A204.1 (cell line): Measurements from ENCODE around the gene VPS50.
"Not testable (repeated sequence)": the region's sequence is repeated elsewhere in the genome, so short reads cannot be mapped to it uniquely, and the experiment has no call there.

Experiments
- FAIRE-seq: peaks from 2 replicates; lab custom pipeline; 2012; peaks lifted over from hg19 to GRCh38; lab: Jason Lieb, UNC

VPS50 gene

DNA sequence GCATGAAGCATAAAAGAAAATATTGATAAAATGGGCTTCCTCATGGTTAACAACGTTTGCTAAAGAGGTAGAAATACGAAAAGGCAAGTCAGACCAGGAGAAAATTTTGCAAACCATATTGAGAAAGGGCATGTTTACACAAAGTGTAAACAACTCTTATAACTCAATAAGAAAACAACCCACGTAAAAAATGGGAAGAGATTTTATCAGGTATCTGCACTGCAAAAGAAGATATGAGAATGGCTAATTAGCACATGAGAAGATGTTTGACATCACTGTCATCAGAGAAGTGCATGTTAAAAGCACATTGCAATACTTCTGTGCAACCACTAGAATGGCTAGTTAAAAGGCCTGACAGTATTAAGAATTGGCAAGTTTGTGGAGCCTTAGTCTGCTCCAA lies 99.5 kb downstream of the VPS50 start:
- FAIRE-seq: no peak

DNA sequence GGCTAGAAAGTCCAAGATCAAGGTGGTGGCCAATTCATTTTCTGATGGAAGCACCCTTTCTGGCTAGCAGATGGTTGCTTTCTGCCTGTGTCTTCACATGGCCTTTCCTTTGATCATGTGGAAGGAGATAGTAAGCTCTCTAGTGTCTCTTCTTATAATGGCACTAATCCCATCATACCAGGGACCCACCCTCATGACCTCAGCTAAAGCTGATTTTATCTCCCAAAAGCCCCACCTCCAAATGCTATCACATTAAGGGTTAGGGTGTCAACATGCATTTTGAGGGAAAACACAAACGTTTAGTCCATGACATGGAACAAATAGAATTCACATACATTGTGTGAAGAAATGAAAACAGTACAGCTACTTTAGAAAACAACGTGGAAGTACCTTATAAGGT lies 100.0 kb downstream of the VPS50 start:
- no peak for FAIRE-seq

DNA sequence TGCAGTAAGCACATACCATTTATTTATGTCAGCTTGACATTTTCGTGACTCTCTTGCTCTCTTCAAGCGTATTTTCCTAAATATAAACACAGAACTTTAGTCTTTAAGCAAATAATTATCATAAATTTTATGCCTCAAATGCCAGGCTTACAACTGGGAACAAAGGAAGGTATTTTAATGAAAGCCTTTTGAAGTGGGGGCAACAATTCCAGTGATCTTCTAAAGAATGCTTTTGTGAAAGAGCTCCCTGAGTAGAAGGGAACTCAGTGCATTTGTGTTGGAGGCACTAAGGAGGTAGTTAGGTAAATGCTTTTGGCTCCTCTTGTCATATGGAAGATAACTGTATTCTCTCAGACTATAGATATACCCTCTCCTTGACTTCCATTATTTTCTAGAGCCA lies 104.9 kb downstream of the VPS50 start:
- no peak for FAIRE-seq

DNA sequence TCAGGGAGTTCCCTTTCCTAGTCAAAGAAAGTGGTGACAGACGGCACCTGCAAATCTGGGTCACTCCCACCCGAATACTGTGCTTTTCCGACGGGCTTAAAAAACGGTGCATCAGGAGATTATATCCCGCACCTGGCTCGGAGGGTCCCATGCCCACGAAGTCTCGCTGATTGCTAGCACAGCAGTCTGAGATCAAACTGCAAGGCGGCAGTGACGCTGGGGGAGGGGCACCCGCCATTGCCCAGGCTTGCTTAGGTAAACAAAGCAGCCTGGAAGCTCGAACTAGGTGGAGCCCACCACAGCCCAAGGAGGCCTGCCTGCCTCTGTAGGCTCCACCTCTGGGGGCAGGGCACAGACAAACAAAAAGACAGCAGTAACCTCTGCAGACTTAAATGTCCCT lies 110.0 kb downstream of the VPS50 start:
- not testable (repeated sequence) for FAIRE-seq

DNA sequence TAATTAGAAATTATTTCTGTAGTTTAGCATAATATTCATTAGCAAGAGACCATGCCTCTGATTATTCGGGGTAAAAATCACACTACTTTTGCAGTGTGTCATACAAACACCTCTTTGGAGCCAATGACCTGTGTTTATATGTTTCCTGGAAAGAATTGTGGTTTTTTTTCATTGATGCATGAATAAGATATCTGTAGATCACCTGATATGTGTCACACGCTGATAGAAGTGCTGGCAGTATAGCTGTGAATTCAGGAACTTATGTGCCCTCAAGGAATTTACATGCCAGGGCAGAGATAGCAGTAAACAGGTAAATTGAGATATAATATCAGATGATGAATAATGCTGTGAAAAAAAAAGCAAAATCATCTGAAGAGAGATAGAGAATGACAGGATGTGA lies 118.2 kb downstream of the VPS50 start:
- FAIRE-seq: no peak

DNA sequence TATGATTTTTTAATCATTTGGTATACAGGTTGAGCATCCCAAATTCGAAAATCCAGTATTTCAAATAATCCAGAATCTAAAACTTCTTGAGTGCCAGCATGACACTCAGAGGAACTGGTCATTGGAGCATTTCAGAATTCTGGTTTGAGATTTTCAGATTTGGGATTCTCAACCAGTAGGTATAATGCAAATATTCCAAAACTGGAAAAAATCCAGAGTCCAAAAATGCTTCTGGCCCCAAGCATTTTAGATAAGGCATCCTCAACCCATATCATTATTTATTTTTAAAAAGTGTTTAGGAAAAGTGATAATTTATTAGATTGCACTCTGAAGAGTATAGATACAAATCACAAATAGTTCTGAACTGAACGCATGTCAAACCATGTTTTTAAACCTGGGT lies 120.7 kb downstream of the VPS50 start:
- FAIRE-seq: no peak

DNA sequence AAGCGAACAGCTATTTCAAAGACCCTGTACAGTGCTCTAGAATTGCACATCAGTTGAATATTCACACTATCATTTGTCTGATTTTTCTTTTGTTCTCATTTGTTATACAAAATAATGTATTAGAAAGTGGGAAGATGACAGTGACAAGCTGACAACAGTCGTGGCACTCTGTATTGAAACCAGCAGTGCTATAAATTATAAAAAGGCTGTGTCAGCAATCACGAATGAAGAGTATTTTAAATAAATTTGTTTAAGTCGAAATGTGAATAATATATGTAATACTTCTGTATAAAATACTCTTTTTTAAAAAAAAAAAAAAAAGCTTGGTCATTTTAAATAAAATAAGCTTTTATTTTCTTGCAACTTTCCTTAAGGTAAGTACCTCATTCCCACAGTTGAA lies 122.6 kb downstream of the VPS50 start:
- FAIRE-seq: peak; percentile 85

DNA sequence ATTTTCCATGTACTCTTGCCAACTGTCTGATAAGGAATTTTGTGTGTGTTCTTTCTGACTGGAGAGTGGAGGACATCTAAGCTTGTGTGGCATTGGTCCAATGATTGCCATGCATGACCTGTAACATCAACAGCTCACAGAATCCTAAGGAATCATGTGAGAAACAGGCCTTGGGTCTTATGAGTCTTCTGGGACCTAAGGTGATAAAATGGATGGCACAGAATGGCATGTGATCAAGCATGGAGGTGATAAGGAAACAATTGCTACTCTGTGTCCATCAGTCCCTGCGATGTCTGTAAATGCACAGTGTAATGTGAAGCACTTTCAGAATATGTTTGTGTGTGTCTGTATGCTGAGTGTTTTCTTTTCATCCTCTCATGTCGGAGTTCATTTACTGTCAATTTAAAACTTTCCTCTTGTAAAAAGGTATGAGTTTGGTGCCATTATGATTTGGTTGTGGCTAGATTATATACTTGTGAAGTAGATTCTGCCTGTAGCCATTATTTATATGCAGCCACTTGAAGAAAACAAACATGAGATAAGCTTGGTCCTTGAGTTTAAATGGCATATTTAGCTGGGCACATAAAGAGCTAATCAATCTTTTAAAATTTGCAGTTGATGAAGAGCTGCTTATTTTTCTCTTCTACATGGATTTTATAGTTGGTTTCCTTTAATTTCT lies 127.5 kb downstream of the VPS50 start:
- no peak for FAIRE-seq

DNA sequence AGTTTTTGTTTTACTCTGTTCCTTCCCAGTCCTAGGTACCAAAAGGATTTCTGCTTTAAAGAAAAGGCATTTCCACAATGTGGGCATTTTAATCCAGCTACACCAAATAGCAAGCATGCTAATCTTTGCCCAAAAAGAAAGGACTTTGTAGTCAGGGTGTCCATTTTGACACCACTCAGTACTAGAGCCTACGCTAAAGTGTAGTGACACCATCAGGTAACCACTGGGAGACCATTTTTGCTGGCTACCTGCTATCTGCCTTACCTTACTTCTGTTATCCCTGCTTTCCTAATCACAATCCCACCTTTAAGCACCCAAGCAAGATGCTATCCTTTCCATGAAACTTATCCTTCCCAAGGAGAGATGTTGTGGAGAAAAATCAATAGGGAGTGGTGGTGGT lies 129.7 kb downstream of the VPS50 start:
- FAIRE-seq: no peak

DNA sequence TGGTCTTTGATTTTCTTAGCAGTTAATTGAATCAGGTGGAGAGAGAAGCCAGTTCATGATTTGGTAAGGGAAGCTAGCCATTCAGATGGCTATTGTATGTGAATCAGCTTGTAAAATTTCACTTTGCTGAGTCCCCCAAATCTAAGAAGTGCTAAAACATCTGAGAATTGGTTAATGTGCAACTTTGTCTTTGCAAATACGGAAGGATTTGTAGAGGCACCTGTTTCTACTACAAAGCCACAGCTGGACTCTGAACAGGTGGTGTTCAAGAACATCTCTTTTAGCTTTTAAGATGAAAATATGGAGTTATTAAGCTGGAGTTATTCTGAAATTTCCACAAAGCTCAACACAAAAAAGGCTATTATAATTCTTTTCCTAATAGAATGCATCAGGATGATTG lies 132.6 kb downstream of the VPS50 start:
- no peak for FAIRE-seq

DNA sequence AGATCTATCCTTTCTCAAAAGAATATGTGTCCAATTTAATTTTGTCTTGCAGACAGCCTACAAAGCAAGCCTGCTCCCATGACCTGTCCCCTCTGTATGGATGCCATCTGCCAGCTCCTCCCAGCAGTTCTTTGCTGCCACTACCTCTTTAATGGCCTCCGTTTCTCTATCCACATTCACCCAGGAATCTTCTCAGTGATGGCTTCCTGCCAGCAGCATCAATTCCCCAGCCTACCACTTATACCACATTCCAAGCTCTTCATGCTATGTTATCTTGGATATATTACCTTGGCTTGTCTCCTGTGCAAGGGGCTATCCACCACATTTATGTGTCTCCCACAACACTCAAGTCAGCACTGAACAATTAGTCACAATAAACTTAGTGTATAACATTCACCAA lies 133.2 kb downstream of the VPS50 start:
- no peak for FAIRE-seq

DNA sequence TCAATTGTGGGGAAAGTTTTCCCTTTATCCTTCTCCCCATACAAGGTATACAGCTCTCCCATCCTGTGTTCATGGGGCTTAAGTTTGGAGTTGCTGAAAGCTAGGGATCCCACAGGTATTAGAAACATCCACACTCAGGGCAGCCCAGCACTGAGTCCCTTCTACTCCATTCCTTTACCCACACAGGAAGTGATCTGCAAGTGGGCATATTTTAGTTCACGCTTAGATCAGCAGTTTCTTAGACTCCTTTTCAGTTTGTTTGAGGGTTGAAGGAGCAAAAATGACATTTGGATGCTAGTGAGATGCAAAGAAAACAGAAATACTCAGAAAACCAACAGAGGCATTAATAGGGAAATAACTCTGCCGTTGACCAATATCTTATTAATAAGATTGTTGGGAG lies 134.7 kb downstream of the VPS50 start:
- FAIRE-seq: no peak

DNA sequence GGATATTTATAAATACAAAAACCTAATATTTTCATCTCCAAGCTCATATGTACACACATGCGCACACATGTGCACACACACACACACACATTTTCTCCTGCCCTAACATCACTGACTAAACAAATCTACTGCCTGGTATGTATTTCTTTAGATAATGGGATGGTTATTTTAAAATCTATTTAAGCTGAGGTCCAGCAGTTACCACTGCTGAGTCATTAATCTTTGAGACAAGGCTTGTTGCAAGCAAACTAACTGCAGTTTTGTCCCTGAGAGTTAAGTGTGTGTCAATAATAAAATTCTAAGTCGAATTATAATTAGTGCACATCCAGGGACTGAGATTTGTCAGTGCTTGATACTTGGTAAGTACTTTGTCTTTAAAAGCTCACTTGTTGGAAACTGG lies 135.1 kb downstream of the VPS50 start:
- no peak for FAIRE-seq

DNA sequence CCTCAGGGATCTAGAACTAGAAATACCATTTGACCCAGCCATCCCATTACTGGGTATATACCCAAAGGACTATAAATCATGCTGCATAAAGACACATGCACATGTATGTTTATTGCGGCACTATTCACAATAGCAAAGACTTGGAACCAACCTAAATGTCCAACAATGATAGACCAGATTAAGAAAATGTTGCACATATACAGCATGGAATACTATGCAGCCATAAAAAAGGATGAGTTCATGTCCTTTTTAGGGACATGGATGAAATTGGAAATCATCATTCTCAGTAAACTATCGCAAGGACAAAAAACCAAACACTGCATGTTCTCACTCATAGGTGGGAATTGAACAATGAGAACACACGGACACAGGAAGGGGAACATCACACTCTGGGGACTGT lies 138.8 kb downstream of the VPS50 start:
- FAIRE-seq: not testable (repeated sequence)

DNA sequence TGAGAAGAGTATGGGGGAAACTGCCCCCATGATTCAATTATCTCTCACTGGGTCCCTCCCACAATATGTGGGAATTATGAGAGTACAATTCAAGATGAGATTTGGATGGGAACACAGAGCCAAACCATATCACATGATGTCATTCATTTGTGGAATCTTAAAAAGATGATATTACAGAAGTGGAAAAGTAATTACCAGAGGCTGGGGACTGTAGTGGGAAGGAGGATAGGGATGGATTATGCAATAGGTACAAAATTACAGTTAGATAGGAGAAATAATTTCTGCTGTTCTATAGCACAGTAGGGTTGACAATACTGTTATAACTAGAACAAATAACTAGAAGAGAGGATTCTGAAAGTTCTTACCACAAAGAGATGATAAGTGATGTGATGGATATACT lies 141.4 kb downstream of the VPS50 start:
- no peak for FAIRE-seq

DNA sequence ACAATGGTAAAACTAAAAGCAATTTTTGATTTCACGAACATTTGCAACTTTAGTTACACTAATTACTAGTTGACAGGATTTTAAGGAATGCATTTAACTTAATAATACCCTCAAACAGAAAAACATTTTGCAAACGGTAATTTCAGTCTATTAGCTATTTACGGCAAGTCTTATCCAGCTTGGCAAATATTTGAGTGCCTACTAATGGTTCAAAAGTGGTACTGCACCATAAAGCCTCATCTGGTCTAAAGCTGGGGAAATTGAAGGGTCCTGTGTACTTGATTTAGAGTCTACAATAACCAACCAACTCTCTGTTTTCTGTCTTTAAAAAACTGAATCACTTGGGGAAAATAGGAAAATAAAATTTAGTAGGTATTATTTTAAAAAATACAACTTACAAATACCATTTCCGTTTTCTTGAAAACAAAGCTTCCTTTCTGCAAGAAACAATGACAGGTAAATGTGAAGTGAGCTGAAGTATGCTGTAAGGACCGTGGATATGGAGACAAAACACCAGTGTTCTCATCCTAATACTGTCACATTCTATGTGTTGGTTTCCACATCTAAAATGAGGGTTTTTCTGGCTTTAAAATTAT lies 142.3 kb downstream of the VPS50 start:
- peak; percentile 89 for FAIRE-seq

DNA sequence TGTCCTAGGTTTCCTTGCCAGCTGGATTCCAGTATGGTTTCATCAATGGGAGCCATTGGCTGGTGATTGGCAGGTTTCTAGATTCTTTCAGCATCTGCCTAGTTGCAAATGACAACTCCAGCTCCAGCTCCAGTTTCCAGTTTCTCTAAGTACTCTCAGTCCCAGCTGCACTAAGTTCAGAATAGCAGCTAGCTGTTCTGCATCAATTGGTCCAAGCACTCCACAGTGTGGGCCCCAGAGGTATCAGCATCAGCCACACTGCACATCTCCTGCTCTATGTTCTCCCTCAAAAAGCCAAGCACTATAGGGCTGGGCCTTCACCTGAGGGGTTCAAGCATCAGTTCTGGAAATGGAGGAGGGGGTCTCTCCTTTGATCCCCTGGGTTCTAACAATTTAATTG lies 143.4 kb downstream of the VPS50 start:
- no peak for FAIRE-seq

DNA sequence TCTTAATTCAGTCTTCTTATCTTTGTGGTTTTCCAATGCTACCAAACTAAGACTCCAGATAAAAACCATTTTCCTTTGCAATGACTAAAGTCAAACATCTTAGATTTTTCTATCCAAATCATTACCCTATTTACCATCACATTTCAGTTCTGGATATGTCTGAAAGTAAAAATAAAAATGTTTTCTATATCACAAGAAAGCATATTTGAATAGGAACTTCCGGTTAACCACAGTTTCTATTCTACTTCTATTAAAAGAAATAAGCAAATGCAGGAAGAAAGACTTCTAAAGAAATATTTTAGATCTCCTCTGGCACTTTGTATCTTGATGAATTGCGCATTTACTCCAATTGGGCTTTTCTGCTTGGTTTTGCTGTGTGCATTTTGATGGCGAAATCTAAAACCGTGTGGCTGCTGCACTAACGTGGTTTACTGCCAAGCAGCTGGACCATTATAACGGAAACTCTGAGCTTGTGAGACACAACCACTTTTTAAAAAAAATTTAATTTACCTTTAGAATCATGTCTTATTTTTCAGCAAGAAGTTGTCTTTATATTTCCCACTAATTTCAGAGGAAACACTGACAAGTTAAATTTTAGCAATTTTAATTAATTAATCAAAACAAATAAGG lies 146.1 kb downstream of the VPS50 start:
- peak; percentile 9 for FAIRE-seq

DNA sequence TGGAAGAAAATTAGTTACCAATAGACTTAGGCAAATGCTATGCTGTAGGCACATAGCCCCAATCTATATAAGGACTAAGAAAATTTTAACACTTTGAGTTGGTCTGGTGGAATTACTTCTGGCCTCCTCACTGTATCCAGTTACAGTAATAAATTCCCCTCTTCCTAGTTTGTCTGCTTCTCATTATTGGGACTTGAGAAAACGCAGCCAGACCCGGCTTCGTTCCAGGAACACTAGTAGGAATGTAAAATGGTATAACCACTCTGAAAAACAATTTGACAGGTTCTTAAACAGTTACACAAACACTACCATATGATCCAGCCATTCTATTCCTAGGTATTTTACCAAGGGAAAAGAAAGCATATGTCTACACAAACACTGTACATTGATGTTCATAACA lies 150.2 kb downstream of the VPS50 start:
- FAIRE-seq: no peak

DNA sequence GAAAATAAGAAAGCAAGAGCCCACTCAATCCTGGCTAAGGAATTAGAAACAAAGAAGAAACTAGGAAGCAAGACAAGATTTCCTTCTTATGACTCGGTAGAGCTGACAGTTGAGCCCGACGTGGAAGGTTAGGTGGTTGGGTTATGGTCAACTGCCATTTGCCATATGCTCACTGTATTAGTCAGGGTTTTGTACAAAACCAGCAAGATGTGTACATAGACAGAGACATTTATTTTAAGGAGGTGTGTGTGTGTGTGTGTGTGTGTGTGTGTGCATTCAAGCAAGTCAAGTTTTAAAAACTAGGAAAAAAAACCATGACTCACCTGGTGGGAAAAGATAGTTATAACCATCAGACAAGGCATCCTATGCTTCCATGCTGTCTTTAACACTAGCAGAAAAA lies 158.5 kb downstream of the VPS50 start:
- no peak for FAIRE-seq

DNA sequence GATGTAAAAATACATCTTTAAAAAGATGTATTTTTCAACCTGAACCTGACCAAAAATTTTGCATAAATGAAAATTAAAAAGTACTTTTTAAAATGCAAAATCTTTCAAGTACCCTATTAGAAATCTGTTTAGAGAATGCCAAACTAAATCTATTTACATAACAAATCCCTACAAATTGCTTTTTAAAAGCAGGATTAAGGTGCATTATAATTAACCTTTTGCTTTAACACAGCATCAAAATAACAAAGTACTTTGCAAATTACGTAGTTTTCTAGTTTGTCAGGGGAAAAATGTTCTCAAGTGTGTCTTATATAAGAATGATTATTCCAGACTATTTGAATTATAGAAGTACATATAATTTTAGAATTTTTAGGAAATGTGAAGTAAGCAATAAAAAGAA lies 160.8 kb downstream of the VPS50 start:
- peak; percentile 86 for FAIRE-seq

DNA sequence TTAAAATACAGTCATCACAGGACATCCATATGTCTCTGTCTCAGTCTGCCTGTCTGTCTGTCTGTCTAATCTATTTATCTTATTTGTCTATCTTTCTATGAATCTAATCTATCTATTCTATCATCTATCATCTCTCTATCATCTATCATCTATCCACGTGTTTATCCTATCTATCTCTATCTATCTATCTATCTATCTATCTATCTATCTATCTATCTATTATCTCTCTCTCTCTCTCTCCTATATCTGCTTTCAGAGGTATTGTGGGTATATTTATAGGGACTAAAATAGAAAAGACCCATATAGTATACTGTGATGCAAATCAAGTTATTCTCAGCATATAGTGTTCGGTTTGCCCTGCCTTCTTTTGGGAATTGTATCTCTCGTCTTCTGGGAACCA lies 167.5 kb downstream of the VPS50 start:
- FAIRE-seq: no peak

DNA sequence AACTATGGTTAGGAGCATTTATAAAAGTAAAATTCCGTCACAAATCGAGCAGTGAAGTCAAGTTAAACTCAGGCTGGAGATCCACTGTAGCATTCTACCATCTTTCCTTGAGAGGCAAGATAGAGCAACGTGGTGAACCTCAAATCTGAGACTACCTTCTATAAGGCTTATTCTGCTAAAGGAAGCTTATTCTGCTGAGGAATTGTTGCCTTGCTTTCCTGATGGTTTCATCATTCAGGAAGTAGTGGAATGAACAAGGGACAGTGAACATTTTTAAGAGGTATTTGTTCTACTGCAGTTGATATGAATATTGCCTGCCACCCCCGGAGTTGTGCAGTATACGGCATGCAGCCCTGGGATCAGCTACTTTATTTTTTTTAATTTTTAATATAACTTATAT lies 170.8 kb downstream of the VPS50 start:
- no peak for FAIRE-seq

DNA sequence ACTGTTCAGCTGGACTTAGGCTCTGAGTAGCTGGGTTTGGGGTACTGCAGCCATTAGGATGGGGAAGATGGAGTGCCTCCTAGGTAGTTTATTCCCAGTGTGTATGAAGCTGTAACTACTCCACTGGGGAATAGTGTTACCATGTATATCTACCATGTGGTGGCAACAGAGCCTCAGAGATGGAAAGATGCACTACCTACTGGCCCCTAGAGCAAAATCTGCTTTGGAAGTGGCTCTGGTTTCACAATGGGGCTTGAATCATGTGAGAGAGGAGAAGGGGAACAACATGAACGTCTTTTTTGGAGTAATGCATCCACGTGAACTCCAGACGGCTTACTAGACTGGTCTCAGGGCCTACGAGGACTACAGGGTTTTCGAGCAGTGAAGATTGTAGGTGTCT lies 175.1 kb downstream of the VPS50 start:
- no peak for FAIRE-seq
